Thoracic aorta (tissue), 2 donors: ENCODE results near the gene COX6B2. TPM values are rescaled to one million over a fixed set of nuclear protein-coding genes. Genes with fewer than 3 reads are reported as not detected.

ENCODE experiments used
- ATAC-seq: fragments of 150-250 bp; one replicate; pipeline ENCODE4 v1.8.0; 2017; ENCODE audit warnings: low read depth; ENCODE audit not compliant: insufficient number of reproducible peaks, low FRiP score
- DNase-seq: peaks from one replicate; pipeline ENCODE4 v3.0.0-alpha.2; 2020; ENCODE audit warnings: low spot score
- H3K27ac ChIP-seq, 2 donors: fragments of 200-600 bp; sonication (generic); 1 replicate in 1 of 2; 2 replicates in 1 of 2; pipeline ENCODE4 v1.5.1; 2016; ENCODE audit warnings: mild to moderate bottlenecking in 2 of 2, moderate library complexity in 2 of 2
- H3K27me3 ChIP-seq: fragments of 200-600 bp; sonication (generic); replicated peaks from 2 replicates; pipeline ENCODE4 v1.6.0; 2016; ENCODE audit warnings: mild to moderate bottlenecking; ENCODE audit not compliant: insufficient read depth
- H3K36me3 ChIP-seq: fragments of 200-600 bp; sonication (generic); one replicate; pipeline ENCODE4 v1.5.1; 2016
- H3K4me1 ChIP-seq, 2 donors: fragments of 200-600 bp; sonication (generic); 1 replicate in 1 of 2; 2 replicates in 1 of 2; pipeline versions ENCODE4 v1.5.1 to v1.6.0; 2016; ENCODE audit warnings: low read depth in 2 of 2, mild to moderate bottlenecking in 1 of 2; ENCODE audit not compliant: control insufficient read depth in 1 of 2
- H3K4me3 ChIP-seq: fragments of 200-600 bp; sonication (generic); 2 replicates; pipeline ENCODE4 v1.5.1; 2016; ENCODE audit warnings: mild to moderate bottlenecking
- H3K9me3 ChIP-seq: fragments of 200-600 bp; sonication (generic); 2 replicates; pipeline ENCODE4 v1.5.1; 2016
- CTCF ChIP-seq: fragments of 200-600 bp; sonication (generic); IDR thresholded peaks from one replicate; pipeline ENCODE4 v1.5.1; 2019; ENCODE audit warnings: antibody characterized with exemption
- total RNA-seq, 2 donors: library from RNA; depleted of rRNA; stranded (reverse); fragments of >200 nt; gene quantifications; one replicate each; pipeline versions ENCODE4 v1.1.0 to v1.2.3, GENCODE V29; 2016

The COX6B2 gene
- total RNA-seq, 2 donors from 2014 or later = not detected

- no peaks in the 10 kb centered on the region for H3K9me3 ChIP-seq
- H3K27ac ChIP-seq = no peak overlapping the region
- ATAC-seq (no peak), DNase-seq (no peak)
- H3K4me3 ChIP-seq = no peak overlapping the region
- peaks cover 6% of the 10 kb centered on the region for H3K27me3 ChIP-seq
- peaks cover 4 to 12% of the 10 kb centered on the region in 2 donors for H3K4me1 ChIP-seq
- TF ChIP-seq CTCF = no peak
- H3K36me3 ChIP-seq = no peaks in the 10 kb centered on the region
Measured at GRCh38 chr19:55352040-55352439, 2.5 kb downstream of the COX6B2 start.

- no peaks in the 10 kb centered on the region for H3K36me3 ChIP-seq
- H3K9me3 ChIP-seq = no peaks in the 10 kb centered on the region
- H3K4me3 ChIP-seq = no peak overlapping the region
- H3K4me1 ChIP-seq = peaks cover 4 to 12% of the 10 kb centered on the region in 2 donors
- peaks cover 6% of the 10 kb centered on the region for H3K27me3 ChIP-seq
- no peak for ATAC-seq
- H3K27ac ChIP-seq = no peak overlapping the region
- no peak for DNase-seq
- no peak for TF ChIP-seq CTCF
Measured at GRCh38 chr19:55350620-55351315, 3.8 kb downstream of the COX6B2 start.

- Histone ChIP-seq H3K4me1 (peaks cover 3% of the 10 kb centered on the region in 2 donors), H3K9me3 (no peaks in the 10 kb centered on the region), H3K36me3 (peaks cover 5% of the 10 kb centered on the region), H3K4me3 (no peak overlapping the region), H3K27me3 (peaks cover 6% of the 10 kb centered on the region), H3K27ac (no peak overlapping the region)
- no peak for ATAC-seq
- DNase-seq = no peak
- no peak for TF ChIP-seq CTCF
Measured at GRCh38 chr19:55348317-55349034, 6.0 kb downstream of the COX6B2 start.

- DNase-seq = no peak
- TF ChIP-seq CTCF = no peak
- H3K9me3 ChIP-seq = no peaks in the 10 kb centered on the region
- no peak overlapping the region for H3K4me3 ChIP-seq
- no peaks in the 10 kb centered on the region for H3K4me1 ChIP-seq
- no peak overlapping the region for H3K27ac ChIP-seq
- peaks cover 11% of the 10 kb centered on the region for H3K36me3 ChIP-seq
- no peak for ATAC-seq
- H3K27me3 ChIP-seq = peaks cover 6% of the 10 kb centered on the region
Measured at GRCh38 chr19:55347442-55348009, 7.0 kb downstream of the COX6B2 start.

GRCh38 chr19:55346725-55347441 lies 7.6 kb downstream of the COX6B2 start:
- no peak for TF ChIP-seq CTCF

More at GRCh38 chr19:55346725-55347441, 7.6 kb downstream of the COX6B2 start:
- Histone ChIP-seq H3K27me3 (no peaks in the 10 kb centered on the region), H3K36me3 (peaks cover 15% of the 10 kb centered on the region), H3K9me3 (no peaks in the 10 kb centered on the region), H3K4me3 (no peak overlapping the region), H3K27ac (no peak overlapping the region), H3K4me1 (peaks cover 0 to 3% of the 10 kb centered on the region in 2 donors)
- DNase-seq (no peak), ATAC-seq (no peak)
